Activated T-cell treated with anti-CD3 and anti-CD28 coated beads, Interleukin-2, amount 50 U/mL, for 72 hours (primary cell): ENCODE data around the gene PLOD3. TPM values are rescaled to one million over a fixed set of nuclear protein-coding genes. Genes with fewer than 3 reads are reported as not detected.

Experiments
- ATAC-seq, 2 donors: fragments of 150-1000 bp; cut with Tn5 transposase; replicated peaks in 1 of 2; 2 replicates each; pipeline ENCODE4 v1.10.0; 2021; ENCODE audit warnings: moderate library complexity in 2 of 2, mild to moderate bottlenecking in 1 of 2
- DNase-seq, 2 donors: peaks; one replicate each; pipeline ENCODE4 v3.0.0; 2021 to 2022; ENCODE audit warnings: mixed read lengths in 1 of 2
- H3K27ac Mint-ChIP-seq: one replicate; pipeline ENCODE4 v1.8.0; 2022; ENCODE audit warnings: mild to moderate bottlenecking, moderate library complexity, mixed read lengths
- H3K27me3 Mint-ChIP-seq: one replicate; pipeline ENCODE4 v1.8.0; 2022; ENCODE audit warnings: low read depth, mixed read lengths
- H3K36me3 Mint-ChIP-seq, 2 donors: one replicate each; pipeline ENCODE4 v1.8.0; 2022; ENCODE audit warnings: mixed read lengths in 2 of 2, mild to moderate bottlenecking in 1 of 2; ENCODE audit not compliant: insufficient read depth in 2 of 2
- H3K4me1 Mint-ChIP-seq: one replicate; pipeline ENCODE4 v1.8.0; 2022; ENCODE audit warnings: low read depth, mixed read lengths
- H3K4me3 Mint-ChIP-seq, 2 donors: one replicate each; pipeline ENCODE4 v1.8.0; 2022; ENCODE audit warnings: mild to moderate bottlenecking in 2 of 2, mixed read lengths in 2 of 2, moderate library complexity in 2 of 2
- H3K9me3 Mint-ChIP-seq, 2 donors: one replicate each; pipeline ENCODE4 v1.8.0; 2022; ENCODE audit warnings: mixed read lengths in 2 of 2
- total RNA-seq, 2 donors: library from RNA; stranded (reverse); gene quantifications; one replicate each; pipeline ENCODE4 v1.2.3, GENCODE V29; 2022

PLOD3 gene
- total RNA-seq, 2 donors from 2014 or later = 28.8 to 34.4 TPM

DNA sequence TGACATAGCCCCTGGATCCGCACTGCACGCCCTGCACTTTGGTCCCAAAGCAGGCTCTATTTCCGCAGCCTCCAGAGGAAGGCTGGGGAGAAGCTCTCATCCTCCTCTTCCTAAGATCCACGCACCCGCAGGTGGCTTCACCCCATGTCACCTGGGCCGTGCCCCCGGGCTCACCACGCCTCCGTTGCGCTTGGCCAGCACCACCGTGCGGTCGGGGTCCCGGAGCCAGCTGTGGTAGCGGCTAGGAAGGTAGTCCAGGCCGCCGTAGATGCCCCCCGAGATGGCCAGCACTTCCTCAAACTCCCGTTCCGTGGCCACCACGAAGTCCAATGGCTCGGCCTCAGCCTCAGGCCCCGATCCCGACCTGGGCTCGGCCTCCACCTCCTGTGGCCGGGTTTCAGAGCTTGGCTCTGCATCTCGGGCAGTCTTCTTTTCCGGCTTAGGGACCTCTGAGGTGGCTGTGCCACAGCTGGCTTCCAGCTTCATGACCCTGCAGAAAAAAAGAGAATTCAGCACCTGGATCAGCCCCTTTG lies 43.0 kb downstream of the PLOD3 start:
- H3K4me3 Mint-ChIP-seq = peak overlapping the region; percentile 68 to 83
- no peak for ATAC-seq
- no peak for DNase-seq
- H3K27me3 Mint-ChIP-seq = peaks cover 95% of the 10 kb centered on the region
- H3K36me3 Mint-ChIP-seq = peaks cover 0 to 2% of the 10 kb centered on the region in 2 donors
- H3K4me1 Mint-ChIP-seq = peaks cover 50% of the 10 kb centered on the region
- no peak overlapping the region for H3K27ac Mint-ChIP-seq
- H3K9me3 Mint-ChIP-seq = no peaks in the 10 kb centered on the region

- Mint-ChIP-seq H3K4me1 (peaks cover 51% of the 10 kb centered on the region), H3K9me3 (no peaks in the 10 kb centered on the region), H3K27ac (no peak overlapping the region)
Observed at GRCh38 chr7:101173752-101174244, 43.6 kb downstream of the PLOD3 start.

GRCh38 chr7:101172854-101173751 lies 44.3 kb downstream of the PLOD3 start:
- H3K36me3 Mint-ChIP-seq = no peaks in the 10 kb centered on the region
- no peaks in the 10 kb centered on the region for H3K9me3 Mint-ChIP-seq
- H3K4me1 Mint-ChIP-seq = peaks cover 58% of the 10 kb centered on the region
- DNase-seq (peak; percentile 60 to 74), ATAC-seq (peak; percentile 54 to 60)
- H3K27me3 Mint-ChIP-seq = peaks cover 96% of the 10 kb centered on the region
- H3K27ac Mint-ChIP-seq = no peak overlapping the region
- H3K4me3 Mint-ChIP-seq = peak overlapping the region; percentile 33 to 83

More at GRCh38 chr7:101173752-101174244, 43.6 kb downstream of the PLOD3 start:
- peaks cover 95% of the 10 kb centered on the region for H3K27me3 Mint-ChIP-seq
- H3K4me3 Mint-ChIP-seq = peak overlapping the region; percentile 68 to 83
- no peaks in the 10 kb centered on the region for H3K36me3 Mint-ChIP-seq
- DNase-seq (peak; percentile 78 to 86), ATAC-seq (peak; percentile 79 to 81)

GRCh38 chr7:101172005-101172853 lies 45.2 kb downstream of the PLOD3 start:
- DNase-seq = peak in 1 of 2 donors; percentile 27
- peaks cover 67% of the 10 kb centered on the region for H3K4me1 Mint-ChIP-seq

GRCh38 chr7:101171442-101171837 lies 45.9 kb downstream of the PLOD3 start:
- H3K4me1 Mint-ChIP-seq = peaks cover 75% of the 10 kb centered on the region
- H3K27me3 Mint-ChIP-seq = peaks cover 96% of the 10 kb centered on the region
- ATAC-seq (no peak), DNase-seq (no peak)
- H3K36me3 Mint-ChIP-seq = no peaks in the 10 kb centered on the region
- H3K4me3 Mint-ChIP-seq = peak overlapping the region; percentile 65 to 69
- H3K27ac Mint-ChIP-seq = no peak overlapping the region
- H3K9me3 Mint-ChIP-seq = no peaks in the 10 kb centered on the region

More at GRCh38 chr7:101172005-101172853, 45.2 kb downstream of the PLOD3 start:
- no peak for ATAC-seq
- H3K27ac Mint-ChIP-seq = no peak overlapping the region
- H3K4me3 Mint-ChIP-seq = peak overlapping the region; percentile 65 to 83
- H3K36me3 Mint-ChIP-seq = no peaks in the 10 kb centered on the region
- no peaks in the 10 kb centered on the region for H3K9me3 Mint-ChIP-seq
- H3K27me3 Mint-ChIP-seq = peaks cover 96% of the 10 kb centered on the region

DNA sequence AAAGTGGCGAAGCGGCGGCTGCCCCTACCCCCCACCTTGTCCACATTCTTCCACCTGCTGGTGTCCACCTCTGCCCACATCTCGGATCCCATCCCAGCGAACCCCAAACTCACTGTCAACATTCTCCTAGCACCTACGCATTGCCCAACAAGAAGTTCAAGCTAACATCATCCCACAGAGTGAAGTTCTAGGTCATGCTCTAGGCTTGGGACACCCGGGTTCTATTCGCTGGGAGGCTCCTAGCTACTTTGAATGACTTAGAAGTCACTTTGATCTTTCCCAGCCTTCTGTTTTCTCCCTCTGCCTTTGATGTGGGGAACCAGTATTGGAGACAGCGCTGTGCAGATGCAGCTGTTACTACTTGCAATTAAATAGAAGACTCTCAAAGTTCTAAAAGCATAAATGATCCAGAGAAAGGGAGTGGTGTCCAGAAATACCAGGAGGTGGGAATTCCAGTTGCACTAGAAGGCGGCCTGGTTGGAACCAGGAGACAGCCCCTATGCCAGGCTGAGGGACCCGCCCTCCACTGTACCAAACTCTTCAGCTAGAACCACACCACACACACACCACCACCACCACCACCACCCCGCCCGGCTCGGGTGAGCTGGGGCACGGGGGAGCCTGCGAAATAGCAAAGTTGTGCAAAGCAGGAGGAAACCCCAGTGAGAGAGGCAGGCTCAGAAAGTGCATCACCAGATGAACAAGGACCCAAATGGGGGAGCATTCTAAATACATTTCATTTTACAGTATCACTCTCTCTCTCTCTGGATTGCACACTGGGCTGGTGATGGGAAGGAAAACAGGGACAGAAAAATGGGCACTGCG lies 46.6 kb downstream of the PLOD3 start:
- DNase-seq (peak in 1 of 2 donors; percentile 54), ATAC-seq (peak in 1 of 2 donors; percentile 18)
- peaks cover 81% of the 10 kb centered on the region for H3K4me1 Mint-ChIP-seq
- H3K27me3 Mint-ChIP-seq = peaks cover 96% of the 10 kb centered on the region
- H3K27ac Mint-ChIP-seq = no peak overlapping the region
- H3K4me3 Mint-ChIP-seq = peak overlapping the region; percentile 65 to 69
- H3K36me3 Mint-ChIP-seq = no peaks in the 10 kb centered on the region
- H3K9me3 Mint-ChIP-seq = no peaks in the 10 kb centered on the region

DNA sequence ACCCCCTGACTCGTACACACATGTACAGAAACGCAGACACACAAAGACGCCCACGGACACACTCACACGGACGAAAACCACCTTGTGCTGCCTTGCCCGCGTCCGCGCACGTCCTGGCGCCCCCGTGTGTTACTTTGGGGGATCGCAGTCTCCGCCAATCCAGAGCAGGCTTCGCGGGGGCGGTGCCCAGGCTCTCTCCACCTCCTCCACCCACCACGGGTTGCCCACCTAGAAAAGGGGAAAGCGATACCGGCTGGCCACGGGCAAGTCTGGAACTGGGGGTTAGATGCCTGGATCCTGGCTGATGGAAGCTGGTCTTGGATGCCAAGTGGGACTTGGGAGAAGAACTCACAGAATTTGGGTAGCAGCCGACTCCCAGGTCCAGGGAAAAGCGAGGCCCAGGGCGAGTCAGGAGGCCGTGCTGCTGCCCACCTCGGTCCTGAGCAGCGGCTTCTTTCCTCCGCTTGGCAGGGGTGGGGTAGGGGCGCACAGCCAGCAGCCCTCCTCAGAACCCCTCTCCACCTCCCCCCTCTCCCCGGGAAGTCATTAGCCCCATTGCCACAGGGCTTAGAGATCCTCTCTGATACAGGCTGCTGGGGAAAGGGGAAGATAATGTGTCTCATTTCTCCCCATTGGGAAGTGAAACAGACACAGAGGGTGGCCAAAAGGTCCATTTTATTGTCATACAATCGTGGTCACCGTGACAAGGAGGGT lies 47.4 kb downstream of the PLOD3 start:
- Mint-ChIP-seq H3K9me3 (no peaks in the 10 kb centered on the region), H3K27me3 (peaks cover 96% of the 10 kb centered on the region), H3K4me3 (peak overlapping the region; percentile 66 to 80), H3K27ac (no peak overlapping the region), H3K36me3 (peaks cover 2% of the 10 kb centered on the region in 2 donors), H3K4me1 (peaks cover 89% of the 10 kb centered on the region)
- ATAC-seq (peak; percentile 40 to 42), DNase-seq (peak; percentile 86 to 90)

GRCh38 chr7:101169110-101169837 lies 48.1 kb downstream of the PLOD3 start:
- H3K4me3 Mint-ChIP-seq = peak overlapping the region; percentile 66 to 80
- peaks cover 94% of the 10 kb centered on the region for H3K27me3 Mint-ChIP-seq
- no peaks in the 10 kb centered on the region for H3K9me3 Mint-ChIP-seq
- H3K27ac Mint-ChIP-seq = no peak overlapping the region
- DNase-seq (peak in 1 of 2 donors; percentile 15), ATAC-seq (peak; percentile 0 to 1)
- H3K4me1 Mint-ChIP-seq = peaks cover 90% of the 10 kb centered on the region
- H3K36me3 Mint-ChIP-seq = peaks cover 2% of the 10 kb centered on the region in 2 donors

GRCh38 chr7:101168412-101169049 lies 48.9 kb downstream of the PLOD3 start:
- no peak overlapping the region for H3K27ac Mint-ChIP-seq
- ATAC-seq (no peak), DNase-seq (peak in 1 of 2 donors; percentile 54)
- H3K4me3 Mint-ChIP-seq = peak overlapping the region; percentile 40 to 80
- H3K27me3 Mint-ChIP-seq = peaks cover 87% of the 10 kb centered on the region
- no peaks in the 10 kb centered on the region for H3K9me3 Mint-ChIP-seq
- peaks cover 2% of the 10 kb centered on the region in 2 donors for H3K36me3 Mint-ChIP-seq
- H3K4me1 Mint-ChIP-seq = peaks cover 84% of the 10 kb centered on the region

DNA sequence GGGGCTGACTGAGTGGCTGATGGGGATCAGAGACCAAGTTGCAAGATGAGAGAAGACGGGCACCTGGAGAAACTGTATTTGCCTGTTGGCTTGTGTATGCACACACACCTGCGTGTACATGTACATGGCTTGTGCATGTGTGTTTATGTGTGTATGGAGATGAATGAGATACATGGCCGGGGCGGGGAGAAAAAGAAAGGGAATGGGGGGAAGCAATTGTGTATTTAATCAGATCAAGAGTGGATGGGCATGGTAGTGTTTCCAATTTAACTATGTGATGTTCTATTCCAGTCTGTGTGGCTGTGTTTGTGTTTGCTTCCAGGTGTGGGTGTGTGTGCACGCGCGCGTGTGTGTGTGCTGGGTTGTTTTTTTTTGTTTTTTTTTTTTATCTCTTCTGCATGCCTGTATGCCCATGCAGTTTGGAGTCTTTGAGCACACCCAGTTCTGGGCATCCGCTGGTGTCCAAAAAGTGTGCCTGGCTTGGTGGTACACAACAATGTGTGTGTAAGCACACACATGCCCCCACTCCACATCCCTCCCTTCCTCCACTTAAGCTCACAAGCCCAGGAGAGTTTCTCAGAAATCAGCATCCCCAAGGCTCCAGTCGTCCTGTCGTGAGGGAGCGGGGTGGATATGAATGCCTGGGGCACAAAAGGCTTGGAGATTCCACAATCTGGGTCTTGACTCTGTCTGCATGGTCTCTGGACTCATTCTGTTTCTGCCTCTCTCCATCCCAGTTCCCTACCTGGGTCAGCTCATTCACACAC lies 49.6 kb downstream of the PLOD3 start:
- ATAC-seq (no peak), DNase-seq (no peak)
- Mint-ChIP-seq H3K9me3 (no peaks in the 10 kb centered on the region), H3K4me3 (peak overlapping the region; percentile 6 to 80), H3K27ac (no peak overlapping the region), H3K36me3 (peaks cover 2% of the 10 kb centered on the region in 2 donors), H3K27me3 (peaks cover 81% of the 10 kb centered on the region), H3K4me1 (peaks cover 82% of the 10 kb centered on the region)
